ENCODE data around the gene MX1.
A peak's percentile ranks its signal among the peaks of the same experiment; 100 is the strongest.
"Not testable (repeated sequence)": the region's sequence is repeated elsewhere in the genome, so short reads cannot be mapped to it uniquely, and the experiment has no call there.

MX1 gene

GRCh38 chr21:41407541-41408460 is 18.2 kb upstream of the MX1 start:
- DNase-seq (ENCODE audit: low spot score), result no peak

- DNase-seq (ENCODE audit: low spot score), result no peak
Observed at GRCh38 chr21:41410361-41410760, 15.7 kb upstream of the MX1 start.

GRCh38 chr21:41410767-41411448 is 15.1 kb upstream of the MX1 start:
- DNase-seq (ENCODE audit: low spot score), result no peak

- no peak for DNase-seq (ENCODE audit: low spot score)
Observed at GRCh38 chr21:41411449-41412089, 14.5 kb upstream of the MX1 start.

- DNase-seq (ENCODE audit: low spot score), result not testable (repeated sequence)
Observed at GRCh38 chr21:41417505-41417904, 8.5 kb upstream of the MX1 start.

GRCh38 chr21:41418393-41418792 is 7.6 kb upstream of the MX1 start:
- DNase-seq (ENCODE audit: low spot score), result no peak

GRCh38 chr21:41418956-41419680 is 6.9 kb upstream of the MX1 start:
- no peak for DNase-seq (ENCODE audit: low spot score)

GRCh38 chr21:41419921-41420862 is 5.8 kb upstream of the MX1 start:
- DNase-seq (ENCODE audit: low spot score), result peak; percentile 89

GRCh38 chr21:41420998-41421397 is 5.0 kb upstream of the MX1 start:
- not testable (repeated sequence) for DNase-seq (ENCODE audit: low spot score)

GRCh38 chr21:41422546-41423304 is 3.3 kb upstream of the MX1 start:
- DNase-seq (ENCODE audit: low spot score), result no peak

- DNase-seq (ENCODE audit: low spot score), result not testable (repeated sequence)
Observed at GRCh38 chr21:41423305-41423636, 2.8 kb upstream of the MX1 start.

GRCh38 chr21:41425588-41425953 is 468 bp upstream of the MX1 start:
- no peak for DNase-seq (ENCODE audit: low spot score)

GRCh38 chr21:41426676-41427404 is 801 bp downstream of the MX1 start:
- DNase-seq (ENCODE audit: low spot score), result no peak

- no peak for DNase-seq (ENCODE audit: low spot score)
Observed at GRCh38 chr21:41427556-41427955, 1.5 kb downstream of the MX1 start.

GRCh38 chr21:41428311-41428710 is 2.3 kb downstream of the MX1 start:
- no peak for DNase-seq (ENCODE audit: low spot score)

GRCh38 chr21:41428847-41429246 is 2.8 kb downstream of the MX1 start:
- DNase-seq (ENCODE audit: low spot score), result no peak

- DNase-seq (ENCODE audit: low spot score), result no peak
Observed at GRCh38 chr21:41429305-41429704, 3.3 kb downstream of the MX1 start.

- no peak for DNase-seq (ENCODE audit: low spot score)
Observed at GRCh38 chr21:41429925-41430491, 4.0 kb downstream of the MX1 start.

GRCh38 chr21:41431788-41432548 is 5.9 kb downstream of the MX1 start:
- no peak for DNase-seq (ENCODE audit: low spot score)
